Epithelial cell of proximal tubule (primary cell): ENCODE measurements around the gene RARG. TPM values are rescaled to one million over a fixed set of nuclear protein-coding genes. Genes with fewer than 3 reads are reported as not detected.
A peak's percentile ranks its signal among the peaks of the same experiment; 100 is the strongest.

Source experiments
- DNase-seq: peaks from one replicate; pipeline ENCODE4 v3.0.0-alpha.2; 2011; ENCODE audit warnings: low read depth
- H3K4me3 ChIP-seq: 2 replicates; pipeline ENCODE4 v1.5.1; 2011; ENCODE audit warnings: low read depth, mild to moderate bottlenecking, low read length
- CTCF ChIP-seq: conservative IDR thresholded peaks from 2 replicates; pipeline ENCODE4 v1.5.1; 2012; ENCODE audit warnings: low read depth, mild to moderate bottlenecking, low read length
- total RNA-seq: library from RNA; depleted of rRNA; stranded (reverse); fragments of >200 nt; gene quantifications from 2 replicates; pipeline ENCODE4 v1.2.3, GENCODE V29; 2015

The RARG gene
- total RNA-seq, 1 donor from 2014 or later: 4.2 TPM

GRCh38 chr12:53219292-53219955, 12.6 kb downstream of the RARG start:
- no peak for TF ChIP-seq CTCF
- peak overlapping the region; percentile 71 for H3K4me3 ChIP-seq
- no peak for DNase-seq

- DNase-seq: no peak
- H3K4me3 ChIP-seq: peak overlapping the region; percentile 71
- TF ChIP-seq CTCF: no peak
Observed at GRCh38 chr12:53218551-53219291, 13.3 kb downstream of the RARG start.

GRCh38 chr12:53217931-53218307, 14.1 kb downstream of the RARG start:
- DNase-seq: no peak
- no peak overlapping the region for H3K4me3 ChIP-seq
- TF ChIP-seq CTCF: no peak

DNA sequence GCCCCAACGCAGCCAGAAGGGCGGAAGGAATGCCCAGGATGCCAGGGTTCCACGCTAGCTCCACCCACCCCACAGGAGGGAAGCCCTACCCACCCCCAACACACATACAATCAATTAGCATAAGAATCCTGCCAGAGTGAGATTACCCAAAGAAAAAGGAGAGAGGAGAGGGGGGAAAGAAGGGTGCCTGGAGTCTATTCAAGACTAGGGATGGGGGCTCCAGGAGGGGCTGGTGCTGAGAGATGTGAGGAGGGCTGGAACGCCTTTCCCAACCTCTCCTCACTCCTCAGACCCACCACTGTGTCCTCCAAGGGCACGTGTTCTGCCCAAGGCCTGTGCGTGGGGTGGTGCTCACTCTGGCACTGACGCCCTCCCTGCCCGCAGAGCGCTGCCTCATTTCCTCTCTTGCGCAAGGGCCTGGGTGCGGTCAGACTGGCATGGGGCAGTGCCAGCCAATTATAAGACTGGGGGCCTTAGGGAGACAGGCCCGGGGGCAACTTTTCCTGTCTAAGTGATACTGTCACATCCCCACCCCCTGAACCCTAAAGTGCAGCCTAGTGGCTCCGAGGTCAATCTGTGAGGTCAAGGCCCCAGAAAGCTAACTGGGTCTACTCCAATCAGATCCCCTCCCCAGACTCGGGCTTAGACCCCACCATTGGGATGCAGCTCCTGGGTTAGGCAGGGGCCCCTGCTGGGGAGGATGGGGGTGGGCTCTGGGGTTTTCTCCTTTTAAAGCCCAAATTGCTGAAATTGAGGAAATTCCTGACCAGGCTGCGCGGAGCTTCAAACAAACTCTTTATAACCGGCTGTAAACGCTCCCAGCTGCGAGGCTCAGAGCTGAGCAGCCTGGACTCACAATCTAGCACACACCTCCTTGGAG, 14.7 kb downstream of the RARG start:
- no peak for TF ChIP-seq CTCF
- no peak for DNase-seq
- no peak overlapping the region for H3K4me3 ChIP-seq

DNA sequence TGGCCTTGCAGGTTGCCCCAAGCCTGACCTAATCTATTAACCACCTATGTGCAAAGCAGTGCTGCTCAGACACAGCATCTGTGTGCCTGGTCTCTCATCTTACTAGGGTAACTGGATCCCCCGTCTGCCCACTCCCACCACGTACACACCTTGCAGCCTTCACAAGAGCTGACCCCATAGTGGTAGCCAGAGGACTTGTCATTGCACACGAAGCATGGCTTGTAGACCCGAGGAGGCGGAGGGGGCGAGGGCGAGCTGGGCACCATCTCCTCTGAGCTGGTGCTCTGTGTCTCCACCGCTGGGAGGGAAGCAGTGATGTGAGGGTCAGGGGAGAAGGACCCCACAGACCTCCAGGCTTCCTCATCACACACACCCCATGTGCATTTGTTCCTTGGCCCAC, 16.5 kb downstream of the RARG start:
- no peak for DNase-seq
- no peak overlapping the region for H3K4me3 ChIP-seq
- no peak for TF ChIP-seq CTCF

DNA sequence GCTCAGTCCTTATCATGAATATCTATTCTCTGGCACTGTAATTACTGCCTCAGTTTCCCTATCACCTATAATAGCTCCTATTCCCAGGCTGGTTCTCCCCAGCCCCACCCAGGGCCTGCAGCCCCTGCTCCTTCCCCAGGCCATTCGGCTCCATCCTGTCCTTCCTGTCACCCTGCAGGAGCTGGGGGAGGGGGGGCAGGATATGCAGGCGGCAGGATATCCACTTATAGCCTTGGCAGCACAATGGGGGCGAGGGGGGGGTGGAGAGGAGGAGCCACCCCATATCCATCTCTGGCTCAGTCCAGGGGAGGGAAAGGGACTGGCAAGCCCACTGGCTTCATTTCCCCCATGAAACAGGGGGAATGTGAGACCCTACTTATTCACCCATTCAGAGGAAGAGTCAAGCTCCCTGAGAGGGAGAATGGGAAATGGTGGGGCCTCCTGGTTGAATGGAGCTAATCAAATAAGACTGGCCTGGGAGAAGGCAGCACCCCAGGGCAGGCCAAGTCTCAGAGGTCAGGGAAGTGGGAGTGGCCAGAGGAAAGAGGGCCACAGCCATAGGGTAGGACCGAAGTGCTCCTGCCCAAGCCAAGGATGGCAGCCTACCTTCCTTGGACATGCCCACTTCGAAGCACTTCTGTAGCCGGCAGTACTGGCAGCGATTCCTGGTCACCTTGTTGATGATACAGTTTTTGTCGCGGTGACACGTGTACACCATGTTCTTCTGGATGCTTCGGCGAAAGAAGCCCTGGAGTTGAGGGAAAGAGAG, 17.1 kb downstream of the RARG start:
- no peak for DNase-seq
- no peak overlapping the region for H3K4me3 ChIP-seq
- TF ChIP-seq CTCF: no peak
